Vagina (tissue), 2 donors: ENCODE measurements around the gene MCOLN2.

Source experiments
- POLR2A ChIP-seq, 2 donors: fragments of 450-650 bp; IDR thresholded peaks; one replicate each; pipeline ENCODE4 v1.6.1; 2017; ENCODE audit warnings: antibody characterized with exemption in 2 of 2, mild to moderate bottlenecking in 2 of 2, moderate library complexity in 2 of 2
- TF ChIP-seq, protein P1 (sequence below), 3 experiments: fragments of 450-650 bp in 2 of 3; fragments of 200-600 bp in 1 of 3; sonication (generic) in 1 of 3; IDR thresholded peaks; one replicate each; pipeline ENCODE4 v1.5.1; 2017 to 2019; ENCODE audit warnings: antibody characterized with exemption in 3 of 3, mild to moderate bottlenecking in 2 of 3, moderate library complexity in 2 of 3

DNA sequence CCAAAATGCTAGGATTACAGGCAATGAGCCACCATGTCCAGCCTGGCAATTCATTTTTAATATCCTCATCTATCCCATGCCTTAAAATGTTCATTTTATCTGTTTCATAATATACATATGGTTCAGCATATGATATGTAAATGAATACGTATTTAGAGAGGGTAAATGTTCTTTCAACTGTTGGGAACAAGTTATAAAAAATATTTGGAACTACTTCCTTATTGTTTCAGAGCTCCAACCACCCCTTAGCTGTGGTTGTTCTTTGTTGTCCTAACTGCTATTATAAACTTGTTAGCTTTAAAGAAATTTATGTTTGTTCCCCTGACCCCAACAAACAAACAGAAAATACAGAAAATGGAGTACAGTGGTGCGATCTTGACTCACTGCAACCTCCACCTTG lies 14.5 kb downstream of the MCOLN2 start:
- TF ChIP-seq, protein P1, sequence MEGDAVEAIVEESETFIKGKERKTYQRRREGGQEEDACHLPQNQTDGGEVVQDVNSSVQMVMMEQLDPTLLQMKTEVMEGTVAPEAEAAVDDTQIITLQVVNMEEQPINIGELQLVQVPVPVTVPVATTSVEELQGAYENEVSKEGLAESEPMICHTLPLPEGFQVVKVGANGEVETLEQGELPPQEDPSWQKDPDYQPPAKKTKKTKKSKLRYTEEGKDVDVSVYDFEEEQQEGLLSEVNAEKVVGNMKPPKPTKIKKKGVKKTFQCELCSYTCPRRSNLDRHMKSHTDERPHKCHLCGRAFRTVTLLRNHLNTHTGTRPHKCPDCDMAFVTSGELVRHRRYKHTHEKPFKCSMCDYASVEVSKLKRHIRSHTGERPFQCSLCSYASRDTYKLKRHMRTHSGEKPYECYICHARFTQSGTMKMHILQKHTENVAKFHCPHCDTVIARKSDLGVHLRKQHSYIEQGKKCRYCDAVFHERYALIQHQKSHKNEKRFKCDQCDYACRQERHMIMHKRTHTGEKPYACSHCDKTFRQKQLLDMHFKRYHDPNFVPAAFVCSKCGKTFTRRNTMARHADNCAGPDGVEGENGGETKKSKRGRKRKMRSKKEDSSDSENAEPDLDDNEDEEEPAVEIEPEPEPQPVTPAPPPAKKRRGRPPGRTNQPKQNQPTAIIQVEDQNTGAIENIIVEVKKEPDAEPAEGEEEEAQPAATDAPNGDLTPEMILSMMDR (IDR thresholded peaks at IDR 0.05): no peak
- TF ChIP-seq POLR2A (IDR thresholded peaks at IDR 0.05): no peak
